GM12865 (cell line): ENCODE measurements around the gene ZFAND3.

Experiments
- DNase-seq: peaks from one replicate; pipeline ENCODE4 v3.0.0; 2010; ENCODE audit warnings: low read depth
- H3K4me3 ChIP-seq: 2 replicates; pipeline ENCODE4 v1.5.1; 2011; ENCODE audit warnings: mild to moderate bottlenecking, low read depth, low read length, control low read depth
- CTCF ChIP-seq: IDR thresholded peaks from 2 replicates; pipeline ENCODE4 v1.5.1; 2011; ENCODE audit warnings: low read length, control low read depth, low read depth, inconsistent platforms; ENCODE audit not compliant: insufficient read depth; ENCODE audit errors: missing control alignments

ZFAND3 gene

GRCh38 chr6:37982317-37982716 is 162.8 kb downstream of the ZFAND3 start:
- TF ChIP-seq CTCF: no peak
- no peak for DNase-seq
- H3K4me3 ChIP-seq: no peak overlapping the region

GRCh38 chr6:37983720-37984501 is 164.4 kb downstream of the ZFAND3 start:
- TF ChIP-seq CTCF: no peak
- no peak for DNase-seq

GRCh38 chr6:37984578-37984977 is 165.1 kb downstream of the ZFAND3 start:
- H3K4me3 ChIP-seq: no peak overlapping the region
- no peak for TF ChIP-seq CTCF
- DNase-seq: no peak

More at GRCh38 chr6:37983720-37984501, 164.4 kb downstream of the ZFAND3 start:
- no peak overlapping the region for H3K4me3 ChIP-seq

GRCh38 chr6:37985355-37985754 is 165.8 kb downstream of the ZFAND3 start:
- no peak overlapping the region for H3K4me3 ChIP-seq
- DNase-seq: peak; percentile 21
- TF ChIP-seq CTCF: no peak

- H3K4me3 ChIP-seq: no peak overlapping the region
- no peak for DNase-seq
- no peak for TF ChIP-seq CTCF
Observed at GRCh38 chr6:37987018-37987417, 167.5 kb downstream of the ZFAND3 start.

- no peak overlapping the region for H3K4me3 ChIP-seq
- TF ChIP-seq CTCF: no peak
- DNase-seq: no peak
Observed at GRCh38 chr6:37987559-37987958, 168.0 kb downstream of the ZFAND3 start.

- DNase-seq: no peak
- no peak for TF ChIP-seq CTCF
- H3K4me3 ChIP-seq: no peak overlapping the region
Observed at GRCh38 chr6:37988127-37988526, 168.6 kb downstream of the ZFAND3 start.
